ENCODE measurements around the gene OTOR. TPM values are rescaled to one million over a fixed set of nuclear protein-coding genes. Genes with fewer than 3 reads are reported as not detected.

The OTOR gene, protein sequence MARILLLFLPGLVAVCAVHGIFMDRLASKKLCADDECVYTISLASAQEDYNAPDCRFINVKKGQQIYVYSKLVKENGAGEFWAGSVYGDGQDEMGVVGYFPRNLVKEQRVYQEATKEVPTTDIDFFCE
- polyA plus RNA-seq = not detected

DNA sequence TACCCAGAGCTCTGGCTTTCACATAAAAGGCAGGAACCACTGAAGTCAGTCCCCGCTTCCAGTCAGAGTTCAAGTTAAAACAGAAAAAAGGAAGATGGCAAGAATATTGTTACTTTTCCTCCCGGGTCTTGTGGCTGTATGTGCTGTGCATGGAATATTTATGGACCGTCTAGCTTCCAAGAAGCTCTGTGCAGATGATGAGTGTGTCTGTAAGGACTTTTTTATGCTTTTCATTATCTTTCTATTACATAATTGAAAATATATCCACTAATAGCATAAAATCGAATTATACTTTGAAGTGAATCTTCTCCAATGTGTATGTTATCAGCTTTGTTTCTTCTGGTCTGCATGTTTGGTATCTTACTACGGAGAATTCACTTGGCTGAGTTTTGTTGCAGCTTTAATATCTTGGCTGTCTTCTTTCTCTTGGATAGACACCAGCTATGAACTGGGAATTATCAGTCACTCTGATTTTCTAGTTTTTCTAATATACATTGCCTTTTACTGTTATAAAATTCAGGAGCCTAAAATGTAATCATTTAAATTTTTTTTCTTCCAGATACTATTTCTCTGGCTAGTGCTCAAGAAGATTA, at the start of gene OTOR:
TSS of gene OTOR (plus strand) at position 51 of the 593 bp plus-strand sequence. CDS start at position 95, 44 bp downstream.
- Mint-ChIP-seq H3K27ac (no peak within 1 kb of the TSS), H3K4me1 (no peaks in the 10 kb centered on the region), H3K27me3 (peaks cover 11% of the 10 kb centered on the region), H3K36me3 (peaks cover 4% of the 10 kb centered on the region), H3K9me3 (no peaks in the 10 kb centered on the region), H3K4me3 (no peak within 1 kb of the TSS)

DNA sequence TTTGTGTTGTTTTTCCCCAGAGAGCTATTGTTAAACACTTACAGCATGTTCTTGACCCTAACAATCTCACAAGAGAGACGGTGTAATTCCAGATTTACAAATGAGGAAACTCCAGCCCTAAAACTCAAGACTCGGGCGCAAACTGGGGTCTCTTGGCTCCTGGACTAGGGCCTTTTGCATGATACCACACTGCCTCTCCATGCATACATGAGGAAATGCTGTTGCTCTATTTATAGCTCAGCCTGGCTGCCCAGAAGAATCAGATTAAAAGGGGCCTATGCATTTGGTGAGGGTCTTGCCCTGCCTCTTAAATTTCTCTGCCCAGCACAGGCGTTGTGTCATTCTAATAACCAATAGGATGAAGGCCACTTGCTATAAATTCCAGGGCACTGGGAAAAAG, 48.9 kb upstream of the OTOR start:
- no peaks in the 10 kb centered on the region for H3K36me3 Mint-ChIP-seq
- H3K4me1 Mint-ChIP-seq = peaks cover 0 to 3% (median 0%) of the 10 kb centered on the region in 3 donors
- peaks cover 13% of the 10 kb centered on the region for H3K27me3 Mint-ChIP-seq

DNA sequence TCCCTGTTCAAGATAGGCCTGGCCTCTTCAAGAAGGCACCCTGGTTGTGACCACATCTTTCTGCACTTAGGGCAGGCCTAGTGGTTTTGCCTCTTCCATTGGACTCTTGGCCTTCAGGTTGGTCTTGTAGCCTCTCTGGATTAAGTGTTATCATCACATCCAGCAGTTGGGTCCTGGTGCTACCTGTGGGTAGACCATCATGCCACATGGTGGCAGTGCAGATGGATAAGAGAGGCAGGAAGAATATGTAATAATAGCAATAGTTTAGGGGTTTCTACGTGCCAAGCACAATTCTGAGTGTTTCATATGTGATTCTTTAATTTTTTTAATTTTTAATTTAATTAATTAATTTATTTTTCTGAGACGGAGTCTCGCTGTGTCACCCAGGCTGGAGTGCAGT, 46.9 kb upstream of the OTOR start:
- H3K27me3 Mint-ChIP-seq = peaks cover 18% of the 10 kb centered on the region
- H3K9me3 Mint-ChIP-seq = peaks cover 3 to 11% (median 7%) of the 10 kb centered on the region in 3 donors
- no peak overlapping the region for H3K27ac Mint-ChIP-seq
- peaks cover 0 to 3% (median 0%) of the 10 kb centered on the region in 3 donors for H3K4me1 Mint-ChIP-seq
- no peak overlapping the region for H3K4me3 Mint-ChIP-seq
- H3K36me3 Mint-ChIP-seq = no peaks in the 10 kb centered on the region

More for the DNA sequence above, 48.9 kb upstream of the OTOR start:
- Mint-ChIP-seq H3K9me3 (no peaks in the 10 kb centered on the region), H3K27ac (no peak overlapping the region), H3K4me3 (no peak overlapping the region)

DNA sequence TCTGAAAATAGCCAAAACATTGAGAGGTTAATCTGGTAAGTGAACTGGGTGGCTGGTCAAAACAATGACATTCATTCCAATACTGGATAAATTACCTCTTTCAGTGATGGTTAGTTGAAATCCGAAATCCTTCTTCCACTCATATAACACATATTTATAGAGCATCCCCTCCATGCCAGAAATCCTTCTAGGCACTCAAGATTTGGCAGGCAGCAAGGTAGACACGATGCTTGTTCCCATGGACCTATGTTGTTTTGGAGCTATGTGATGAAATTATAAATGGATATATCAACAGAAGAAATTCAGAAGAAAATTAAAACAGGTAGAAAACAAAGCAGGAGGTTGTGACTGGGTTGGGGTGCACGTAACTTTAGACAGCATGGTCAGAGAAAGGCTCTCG, 44.6 kb upstream of the OTOR start:
- Mint-ChIP-seq H3K9me3 (peaks cover 7 to 19% (median 9%) of the 10 kb centered on the region in 3 donors), H3K36me3 (no peaks in the 10 kb centered on the region), H3K4me1 (peaks cover 3 to 5% (median 3%) of the 10 kb centered on the region in 3 donors), H3K27ac (no peak overlapping the region), H3K27me3 (peaks cover 13% of the 10 kb centered on the region), H3K4me3 (no peak overlapping the region)

DNA sequence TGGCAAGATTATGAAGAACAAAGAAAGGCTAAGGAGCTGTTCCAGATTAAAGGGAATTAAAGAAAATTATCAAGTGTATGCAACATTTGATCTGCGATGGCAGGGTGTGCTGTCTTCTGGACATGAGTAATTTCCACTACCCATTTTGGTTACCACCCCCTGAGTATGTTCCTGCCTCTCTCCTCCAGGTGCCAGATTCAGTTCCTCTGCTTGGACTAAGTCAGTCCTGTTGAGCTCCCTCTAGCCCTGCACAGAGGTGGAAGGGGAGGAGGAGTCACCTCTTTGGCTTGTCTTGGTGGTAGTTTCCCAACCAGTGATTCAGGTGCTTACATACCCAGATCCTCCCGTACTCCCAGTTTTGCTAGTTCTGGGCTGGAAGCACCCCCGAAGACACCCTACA, 40.5 kb upstream of the OTOR start:
- Mint-ChIP-seq H3K27me3 (peaks cover 14% of the 10 kb centered on the region), H3K4me3 (no peak overlapping the region), H3K27ac (no peak overlapping the region), H3K36me3 (no peaks in the 10 kb centered on the region), H3K4me1 (peaks cover 3 to 13% (median 5%) of the 10 kb centered on the region in 3 donors), H3K9me3 (peaks cover 7 to 19% (median 9%) of the 10 kb centered on the region in 3 donors)

DNA sequence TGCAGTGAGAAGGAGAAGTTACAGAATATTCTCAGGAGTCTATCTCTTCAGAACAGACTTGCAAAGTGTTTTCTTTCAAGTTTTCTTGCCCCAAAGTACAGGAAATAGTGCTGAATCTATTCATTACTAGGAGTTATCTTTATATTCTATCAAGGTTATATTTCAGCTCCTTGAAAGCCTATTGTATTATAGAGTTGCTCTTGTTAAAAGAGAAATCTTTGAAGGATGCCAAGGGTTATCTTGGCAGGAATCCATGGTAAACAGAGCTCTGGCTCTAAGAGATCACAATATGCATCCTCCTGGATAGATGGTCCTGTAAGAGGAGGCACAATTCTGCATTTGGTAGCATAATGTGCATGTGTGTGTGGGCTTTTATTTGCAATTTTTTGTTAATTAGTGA, 39.6 kb upstream of the OTOR start:
- Mint-ChIP-seq H3K9me3 (peaks cover 7 to 19% (median 9%) of the 10 kb centered on the region in 3 donors), H3K27me3 (peaks cover 14% of the 10 kb centered on the region), H3K4me3 (no peak overlapping the region), H3K27ac (no peak overlapping the region), H3K36me3 (no peaks in the 10 kb centered on the region), H3K4me1 (peaks cover 3 to 13% (median 5%) of the 10 kb centered on the region in 3 donors)

DNA sequence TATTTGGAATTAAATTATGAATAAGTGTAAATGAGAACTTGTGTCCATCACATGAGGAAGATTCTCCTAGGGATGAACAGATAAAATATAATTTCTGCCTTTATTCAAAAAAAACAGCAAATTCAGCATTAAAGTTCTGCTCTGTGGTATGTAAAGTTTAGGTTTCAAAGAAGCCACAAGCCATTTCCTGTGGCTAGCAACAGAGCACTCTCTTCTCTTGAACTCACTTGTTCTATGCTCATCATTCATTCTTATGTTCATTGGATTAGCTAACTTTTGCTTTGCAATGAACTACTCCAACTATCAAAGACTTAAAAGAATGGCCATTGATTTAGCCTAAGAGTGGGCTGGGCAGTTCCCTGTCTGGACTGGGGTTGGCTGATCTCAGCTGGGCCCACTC, 39.1 kb upstream of the OTOR start:
- H3K36me3 Mint-ChIP-seq = no peaks in the 10 kb centered on the region
- H3K4me3 Mint-ChIP-seq = peak overlapping the region in 1 of 4 donors; percentile 24
- peaks cover 7 to 19% (median 9%) of the 10 kb centered on the region in 3 donors for H3K9me3 Mint-ChIP-seq
- H3K27me3 Mint-ChIP-seq = peaks cover 14% of the 10 kb centered on the region
- no peak overlapping the region for H3K27ac Mint-ChIP-seq
- H3K4me1 Mint-ChIP-seq = peaks cover 3 to 13% (median 5%) of the 10 kb centered on the region in 3 donors

DNA sequence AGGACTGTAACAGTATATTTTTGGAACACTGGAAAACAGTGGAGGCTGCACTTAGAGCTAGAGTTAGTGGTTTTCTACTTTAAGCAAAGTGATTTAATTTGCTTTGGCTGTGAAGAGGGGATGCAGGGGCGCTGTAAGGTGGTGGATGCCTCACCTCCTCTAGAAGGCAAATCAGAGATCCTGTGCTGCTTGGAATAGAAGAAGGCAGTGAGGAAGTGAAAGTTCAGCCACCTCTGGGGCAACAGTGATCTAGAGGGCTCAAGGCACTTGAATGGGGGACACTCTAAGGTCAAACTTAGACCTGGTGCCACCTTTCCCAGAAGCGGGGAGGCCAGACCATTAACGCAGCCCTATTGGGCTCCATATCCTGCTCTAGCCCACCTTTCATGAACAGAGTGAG, 37.4 kb upstream of the OTOR start:
- Mint-ChIP-seq H3K9me3 (peaks cover 0 to 8% (median 6%) of the 10 kb centered on the region in 3 donors), H3K36me3 (no peaks in the 10 kb centered on the region), H3K4me1 (peaks cover 3 to 13% (median 5%) of the 10 kb centered on the region in 3 donors), H3K27me3 (peaks cover 15% of the 10 kb centered on the region), H3K27ac (no peak overlapping the region), H3K4me3 (peak overlapping the region in 1 of 4 donors; percentile 36)

DNA sequence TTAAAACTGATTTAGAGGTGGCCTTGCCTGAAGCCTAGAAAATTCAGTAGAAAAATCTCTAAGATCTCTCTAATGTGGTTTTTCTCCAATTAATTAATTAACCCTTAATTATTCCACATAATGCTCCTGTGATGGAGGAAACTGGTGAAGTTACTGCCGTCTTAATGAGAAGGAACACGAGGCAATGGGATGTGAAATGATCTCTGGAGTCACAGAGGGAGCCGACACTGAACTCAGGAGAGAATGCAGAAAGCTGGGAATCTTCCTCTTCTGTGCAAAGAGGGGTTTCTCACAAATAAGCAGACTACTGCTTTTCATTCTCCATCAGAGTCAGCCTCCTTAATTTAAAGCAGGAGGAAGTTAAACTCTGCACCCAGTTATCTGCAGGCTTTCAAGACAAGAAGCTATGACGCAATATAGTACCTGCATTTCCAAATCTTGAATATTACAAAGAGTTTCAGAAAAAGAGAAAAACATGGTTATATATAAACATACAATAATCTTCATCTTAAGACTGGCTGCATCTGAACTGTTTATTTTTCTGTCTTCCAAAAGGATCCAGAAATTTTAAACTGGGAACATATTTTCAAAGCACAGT, 36.4 kb upstream of the OTOR start:
- Mint-ChIP-seq H3K36me3 (no peaks in the 10 kb centered on the region), H3K27me3 (peaks cover 15% of the 10 kb centered on the region)

DNA sequence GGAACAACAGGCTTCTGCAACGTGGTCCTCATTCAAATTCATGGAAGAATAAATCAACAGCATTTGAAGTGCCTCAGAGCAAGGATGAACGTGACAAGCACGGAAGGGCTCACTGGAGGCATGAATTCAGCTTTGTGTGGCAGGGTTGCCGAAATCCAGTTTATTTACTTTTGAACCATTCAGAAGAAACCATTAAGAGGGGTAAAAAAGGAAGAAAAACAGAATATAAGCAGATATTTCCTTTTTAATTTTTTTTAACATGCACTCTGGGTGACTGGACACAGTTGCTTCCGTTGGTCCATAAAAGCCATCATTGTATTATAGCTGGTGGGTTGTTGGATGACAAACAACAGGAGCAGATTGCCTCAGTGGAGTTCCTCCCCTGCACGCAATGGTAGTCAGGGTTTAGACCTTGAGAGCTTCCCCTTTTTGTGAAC, 35.6 kb upstream of the OTOR start:
- Mint-ChIP-seq H3K36me3 (no peaks in the 10 kb centered on the region), H3K4me1 (peaks cover 1 to 13% (median 5%) of the 10 kb centered on the region in 3 donors), H3K4me3 (no peak overlapping the region), H3K27me3 (peaks cover 17% of the 10 kb centered on the region), H3K27ac (no peak overlapping the region), H3K9me3 (no peaks in the 10 kb centered on the region)

More for the DNA sequence above, 36.4 kb upstream of the OTOR start:
- H3K4me1 Mint-ChIP-seq = peaks cover 3 to 13% (median 5%) of the 10 kb centered on the region in 3 donors
- no peak overlapping the region for H3K4me3 Mint-ChIP-seq
- peaks cover 0 to 3% (median 2%) of the 10 kb centered on the region in 3 donors for H3K9me3 Mint-ChIP-seq
- no peak overlapping the region for H3K27ac Mint-ChIP-seq

DNA sequence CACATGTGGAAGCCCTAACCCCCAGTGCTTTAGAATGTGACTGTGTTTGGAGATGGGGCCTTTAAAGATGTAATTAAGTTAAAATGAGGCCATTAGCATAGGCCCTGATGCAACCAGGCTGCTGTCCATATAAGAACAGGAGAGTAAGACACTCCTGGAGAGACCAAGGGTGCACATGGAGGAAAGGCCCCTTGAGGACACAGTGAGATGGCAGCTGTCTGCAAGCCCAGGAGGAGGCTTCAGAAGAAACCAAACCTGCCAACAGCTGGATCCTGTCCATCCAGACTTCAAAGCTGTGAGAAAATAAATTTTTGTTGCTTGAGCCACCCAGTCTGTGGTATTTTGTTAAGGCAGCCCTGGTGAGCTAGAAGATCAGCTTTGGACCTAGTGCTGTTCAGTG, 35.1 kb upstream of the OTOR start:
- Mint-ChIP-seq H3K4me3 (no peak overlapping the region), H3K4me1 (peaks cover 0 to 12% (median 4%) of the 10 kb centered on the region in 3 donors), H3K9me3 (no peaks in the 10 kb centered on the region), H3K27me3 (peaks cover 17% of the 10 kb centered on the region), H3K27ac (no peak overlapping the region), H3K36me3 (no peaks in the 10 kb centered on the region)

DNA sequence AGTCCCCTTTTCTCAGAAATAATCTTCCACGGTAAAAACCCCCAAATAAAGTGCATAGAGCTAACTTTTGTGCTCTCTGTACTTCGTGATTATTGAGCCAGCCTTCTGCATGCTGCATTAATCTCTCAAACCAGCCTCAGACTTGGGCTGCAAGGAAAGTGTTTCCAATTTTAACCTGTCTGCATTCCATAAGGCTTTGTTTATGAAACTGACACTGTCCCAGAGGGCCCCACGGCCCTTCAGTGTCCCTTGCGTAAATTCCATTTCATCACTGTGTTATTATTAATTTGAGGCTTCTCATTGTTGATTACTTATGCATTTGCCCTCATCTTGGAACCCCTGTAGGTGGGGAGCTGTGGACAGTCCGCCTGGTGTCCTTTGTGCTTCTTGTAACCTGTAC, 33.9 kb upstream of the OTOR start:
- Mint-ChIP-seq H3K27ac (no peak overlapping the region), H3K9me3 (no peaks in the 10 kb centered on the region), H3K27me3 (peaks cover 25% of the 10 kb centered on the region), H3K36me3 (no peaks in the 10 kb centered on the region), H3K4me1 (peaks cover 0 to 4% (median 0%) of the 10 kb centered on the region in 3 donors), H3K4me3 (no peak overlapping the region)

DNA sequence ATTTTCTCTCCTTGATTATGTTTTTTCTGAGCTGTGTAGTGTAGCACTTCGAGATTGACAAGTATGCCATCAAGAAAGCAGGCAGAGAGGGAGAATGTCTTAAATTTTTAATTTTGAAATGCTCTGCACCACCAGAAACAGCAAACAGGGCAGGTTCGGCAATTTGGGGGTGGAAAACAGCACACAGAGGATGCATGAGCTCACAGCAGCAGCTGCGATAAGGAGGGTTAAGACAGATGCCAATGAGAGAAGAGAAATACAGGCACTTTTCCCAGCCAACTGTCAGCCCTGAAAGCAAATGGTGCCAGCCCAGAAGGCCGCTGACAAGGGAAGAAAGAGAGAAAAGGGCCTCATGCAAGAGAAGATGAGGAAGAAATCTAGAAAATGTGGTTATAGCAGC, 33.4 kb upstream of the OTOR start:
- Mint-ChIP-seq H3K4me1 (peaks cover 0 to 2% (median 0%) of the 10 kb centered on the region in 3 donors), H3K27ac (no peak overlapping the region), H3K4me3 (no peak overlapping the region), H3K9me3 (no peaks in the 10 kb centered on the region), H3K27me3 (peaks cover 27% of the 10 kb centered on the region), H3K36me3 (no peaks in the 10 kb centered on the region)

DNA sequence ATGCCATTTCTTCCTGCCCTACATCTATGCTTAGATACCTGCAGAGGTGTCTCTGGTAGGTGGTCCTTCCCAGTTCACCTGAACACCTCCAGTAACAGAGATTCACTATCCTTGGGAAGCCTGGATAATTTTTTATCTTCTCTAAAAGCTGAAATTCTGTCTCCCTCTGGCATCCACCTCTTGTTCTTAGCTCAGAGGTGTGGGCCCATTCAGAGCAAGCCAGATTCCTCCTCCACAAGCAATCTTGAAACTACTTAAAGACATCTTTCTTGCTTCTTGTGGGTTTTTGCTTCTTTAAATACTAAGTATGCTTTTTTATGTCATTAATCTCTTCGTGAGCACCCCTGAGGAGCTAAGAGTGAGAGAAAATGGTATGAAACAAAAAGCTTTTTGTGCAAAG, 28.7 kb upstream of the OTOR start:
- Mint-ChIP-seq H3K27ac (no peak overlapping the region), H3K9me3 (no peaks in the 10 kb centered on the region), H3K4me3 (no peak overlapping the region), H3K4me1 (no peaks in the 10 kb centered on the region), H3K36me3 (no peaks in the 10 kb centered on the region), H3K27me3 (peaks cover 37% of the 10 kb centered on the region)

DNA sequence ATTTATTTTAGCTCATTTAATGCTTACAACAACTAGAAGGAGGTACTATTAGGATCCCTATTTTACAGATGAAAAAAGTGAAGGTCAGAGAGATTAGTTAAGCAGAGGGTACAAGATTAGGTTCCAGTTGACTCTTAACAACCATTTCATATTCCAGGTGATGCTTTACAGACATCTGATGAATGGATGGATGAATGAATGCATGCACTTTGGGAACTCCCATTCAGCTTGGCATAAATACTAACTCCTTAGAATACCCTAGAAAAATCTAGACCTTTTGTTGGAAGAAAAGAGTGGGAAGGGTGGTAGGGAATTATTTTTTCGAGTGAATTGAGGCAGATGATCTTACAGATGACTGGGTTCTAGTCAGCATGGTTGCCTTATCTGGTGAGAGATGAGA, 19.1 kb upstream of the OTOR start:
- peaks cover 25 to 28% (median 25%) of the 10 kb centered on the region in 3 donors for H3K4me1 Mint-ChIP-seq
- peak overlapping the region; percentile 63 to 100 (median 99) for H3K4me3 Mint-ChIP-seq
- H3K9me3 Mint-ChIP-seq = peaks cover 4 to 13% (median 5%) of the 10 kb centered on the region in 3 donors
- H3K27ac Mint-ChIP-seq = peak overlapping the region in 2 of 3 donors; percentile 91 to 100
- peaks cover 9% of the 10 kb centered on the region for H3K36me3 Mint-ChIP-seq
- H3K27me3 Mint-ChIP-seq = peaks cover 24% of the 10 kb centered on the region

All from IgD-negative memory B cell (primary cell).